T follicular helper cell (primary cell): ENCODE measurements around the gene HIVEP2.

Source experiments
- DNase-seq: peaks from one replicate; pipeline ENCODE4 v3.0.0-alpha.2; 2020; ENCODE audit warnings: low read depth

The HIVEP2 gene

DNA sequence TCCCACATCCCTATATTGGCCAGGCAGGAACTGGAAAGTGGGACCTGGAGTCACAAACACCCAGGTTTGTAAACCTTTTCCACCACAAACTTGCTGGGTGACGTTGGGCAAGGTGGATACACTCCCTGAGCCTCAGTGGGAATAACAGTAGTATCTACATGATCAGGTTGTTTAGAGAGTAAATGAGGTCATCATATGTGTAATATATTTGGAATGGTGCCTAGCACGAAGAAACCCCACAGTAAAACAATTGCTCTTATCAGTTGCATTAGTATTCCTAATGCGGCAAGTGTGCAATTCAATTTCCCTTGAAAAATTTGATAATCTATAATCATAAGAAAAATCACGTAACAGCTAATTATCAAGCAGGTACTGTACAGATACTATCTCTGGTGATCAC is 51.9 kb downstream of the HIVEP2 start:
- no peak for DNase-seq

DNA sequence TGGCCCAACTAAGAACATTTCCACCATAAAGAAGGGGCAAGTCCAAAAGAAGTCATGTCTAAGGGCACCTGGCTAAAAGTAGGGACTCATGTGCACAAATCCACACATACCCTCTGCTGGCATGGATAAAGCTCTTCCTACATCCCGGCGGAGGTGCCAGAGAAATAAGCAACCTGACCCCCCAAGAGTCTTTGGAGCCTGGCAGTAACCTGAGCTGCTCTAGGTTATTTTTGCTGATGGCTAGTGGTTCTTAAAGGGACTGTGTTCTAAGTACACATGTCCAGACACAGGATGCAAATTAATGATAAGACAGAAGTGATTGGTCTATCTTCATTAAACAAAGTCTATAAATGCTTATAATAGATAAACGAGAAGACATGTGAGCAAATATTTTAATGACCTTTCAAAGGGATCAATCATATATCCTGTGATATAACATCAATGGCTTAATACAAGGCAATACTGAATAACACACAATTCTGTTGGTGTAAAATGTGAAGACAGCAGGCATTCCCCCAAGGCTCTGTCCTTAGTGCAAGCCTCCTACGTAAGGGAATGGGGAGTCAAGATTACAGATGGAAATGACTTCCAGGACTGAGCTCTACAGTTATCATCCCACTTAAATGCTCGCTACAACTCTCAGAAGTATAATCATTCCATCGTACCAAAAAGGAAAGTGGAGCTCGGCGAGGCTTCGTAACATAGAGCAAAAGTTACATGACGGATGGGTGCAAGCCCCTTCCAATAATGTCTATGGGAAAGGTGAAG is 52.5 kb downstream of the HIVEP2 start:
- DNase-seq, result no peak

DNA sequence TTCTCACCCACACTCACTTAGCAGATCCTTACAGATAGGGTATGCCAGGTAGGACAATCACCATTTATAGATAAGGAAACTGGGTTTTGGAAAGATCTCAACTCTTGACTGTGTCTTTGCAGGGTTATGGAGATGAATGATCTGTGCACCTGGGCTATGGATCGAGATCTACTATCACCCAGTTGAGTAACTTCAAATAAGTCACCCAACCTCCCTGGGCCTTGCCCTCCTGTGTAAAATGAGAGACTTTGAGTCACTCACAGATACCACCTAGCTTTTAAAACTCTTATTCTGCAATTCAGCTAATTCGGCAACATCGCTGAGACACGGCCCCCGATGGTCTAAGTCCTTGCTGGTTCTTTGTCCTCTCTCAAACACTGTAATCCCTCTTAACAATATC is 53.5 kb downstream of the HIVEP2 start:
- DNase-seq, result no peak

DNA sequence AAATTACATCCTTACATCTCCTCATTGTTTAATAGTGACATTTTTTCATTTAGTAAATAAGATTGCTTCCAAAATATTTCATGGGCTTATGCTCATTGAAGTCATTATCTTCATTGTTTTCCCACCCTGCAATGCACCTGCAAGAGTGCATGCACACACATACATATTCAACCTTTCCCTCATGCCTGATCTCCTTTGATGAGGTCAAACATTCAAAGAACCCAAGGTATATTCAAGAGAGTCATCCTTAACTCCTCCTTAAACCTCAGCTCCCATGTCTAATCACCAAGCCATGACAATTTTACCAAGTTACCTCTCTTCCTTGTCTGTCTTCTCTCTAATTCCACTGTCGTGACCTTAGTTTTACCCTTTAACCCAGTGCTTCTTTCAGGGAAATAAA is 56.5 kb downstream of the HIVEP2 start:
- no peak for DNase-seq

DNA sequence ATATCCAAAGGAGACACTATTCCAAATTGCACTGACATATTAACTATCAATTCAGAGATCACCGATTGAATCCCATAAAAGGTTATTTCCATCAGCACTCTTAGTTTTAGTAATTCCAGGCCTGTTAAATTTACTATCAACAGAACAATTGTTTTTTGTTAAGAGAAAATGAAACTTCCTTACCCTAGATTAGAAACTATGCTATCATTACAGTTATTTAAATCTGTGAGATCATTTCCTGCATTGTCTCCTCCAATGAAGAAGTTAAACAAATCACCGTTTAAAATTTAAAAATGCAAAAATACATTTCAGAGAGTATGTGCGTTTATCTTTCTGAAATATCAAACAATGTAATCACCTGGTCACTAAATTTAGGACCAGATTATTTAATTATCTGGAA is 57.5 kb downstream of the HIVEP2 start:
- DNase-seq, result no peak

DNA sequence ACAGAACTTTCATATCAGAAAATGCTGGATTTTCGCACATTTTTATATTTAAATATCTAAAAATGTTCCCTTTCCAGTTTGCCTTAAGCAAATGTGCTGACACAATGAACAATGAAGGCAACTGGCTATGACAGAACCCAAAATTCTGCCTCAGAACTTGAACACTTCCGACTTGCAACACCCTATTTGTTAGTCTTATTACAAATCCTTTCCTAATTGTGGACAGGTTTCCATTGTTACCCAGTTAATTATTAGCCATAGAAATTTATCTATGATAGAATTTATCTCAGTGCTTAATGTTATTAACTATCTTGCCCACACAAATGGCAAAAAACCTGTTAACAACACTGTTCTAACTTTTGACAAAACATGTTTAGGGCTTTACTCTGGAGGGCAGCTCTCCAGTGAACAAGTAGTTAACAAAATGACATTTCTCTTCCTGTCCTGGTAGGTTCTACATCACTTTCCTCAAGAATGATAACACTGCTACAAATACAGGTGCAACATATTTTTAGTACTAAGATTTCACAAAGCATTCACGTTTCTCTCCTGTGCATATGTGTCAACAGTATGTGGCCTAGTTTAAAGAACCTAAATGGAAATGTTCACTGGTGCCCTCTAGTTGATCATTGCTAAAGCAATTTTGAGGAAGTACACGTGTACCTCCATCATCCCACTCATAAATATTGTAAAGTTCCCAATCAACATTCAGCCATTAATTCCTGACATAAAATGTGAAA is 58.4 kb downstream of the HIVEP2 start:
- no peak for DNase-seq

DNA sequence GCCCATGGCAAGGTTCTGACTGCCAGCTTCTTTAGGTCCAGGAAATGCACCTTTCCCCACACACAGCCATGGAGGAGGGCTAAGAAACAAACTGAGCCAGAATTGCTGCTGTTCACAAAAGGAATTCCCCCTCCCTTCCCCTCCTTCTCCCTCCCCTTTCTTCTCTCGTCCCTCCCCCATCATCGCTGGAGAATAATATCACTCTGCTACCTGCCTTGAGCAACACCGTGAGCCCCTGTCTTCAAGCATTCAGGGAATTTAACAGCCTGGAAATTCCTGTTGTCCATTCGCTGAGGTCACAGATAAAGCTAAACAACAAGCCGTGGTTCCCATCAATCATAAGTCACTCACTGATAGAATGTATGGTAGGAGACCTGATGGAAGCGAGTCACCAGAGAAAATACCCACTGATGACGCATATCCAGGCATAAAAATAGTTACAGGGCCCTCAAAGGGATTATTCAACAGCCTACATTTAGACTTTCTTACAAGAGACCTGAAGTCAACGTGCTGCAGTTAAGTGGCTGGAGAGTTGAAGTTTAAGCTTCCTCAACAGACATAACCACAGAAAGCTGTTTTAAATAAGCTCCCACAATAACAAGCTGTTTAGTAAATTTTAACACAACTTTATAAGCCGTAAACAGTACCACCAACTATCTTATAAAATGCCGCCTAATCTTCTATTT is 59.7 kb downstream of the HIVEP2 start:
- peak; percentile 49 for DNase-seq

DNA sequence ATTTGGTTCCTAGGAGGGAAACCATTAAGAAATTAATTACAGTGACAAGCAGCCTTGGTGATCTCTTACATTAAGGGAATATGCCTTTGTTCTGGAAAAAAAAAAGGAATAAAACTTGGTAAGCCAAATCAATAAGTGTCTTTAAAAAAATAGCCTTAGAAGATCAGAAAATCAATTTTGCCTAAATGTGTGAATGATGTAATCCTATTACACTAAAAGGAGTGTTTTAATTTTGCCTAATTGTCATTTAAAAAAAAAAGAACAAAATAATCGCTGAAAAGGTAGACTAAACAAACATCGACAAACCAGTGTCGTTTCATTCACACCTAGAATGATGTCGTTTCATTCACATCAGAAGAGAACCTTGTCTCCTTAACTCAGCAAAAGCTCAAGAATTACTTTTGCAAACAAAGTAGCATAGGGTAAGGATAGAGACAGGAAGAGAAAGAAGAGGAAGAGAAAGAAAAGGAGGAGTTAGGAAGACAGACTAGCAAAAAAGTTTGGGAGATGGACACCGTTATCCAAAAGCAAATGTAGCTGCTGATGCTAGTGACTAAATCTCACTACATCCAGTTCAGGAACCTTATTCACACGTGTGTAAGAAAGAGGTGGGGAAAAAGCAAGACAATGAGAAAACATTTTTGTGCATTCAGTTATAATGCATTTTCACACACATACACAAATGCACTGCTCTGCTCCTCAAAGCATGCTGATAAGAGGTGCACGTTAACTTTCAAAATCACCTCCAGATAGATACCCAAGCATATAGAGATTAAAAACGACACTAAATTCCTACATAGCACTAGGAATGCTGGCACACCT is 60.6 kb downstream of the HIVEP2 start:
- DNase-seq, result no peak

DNA sequence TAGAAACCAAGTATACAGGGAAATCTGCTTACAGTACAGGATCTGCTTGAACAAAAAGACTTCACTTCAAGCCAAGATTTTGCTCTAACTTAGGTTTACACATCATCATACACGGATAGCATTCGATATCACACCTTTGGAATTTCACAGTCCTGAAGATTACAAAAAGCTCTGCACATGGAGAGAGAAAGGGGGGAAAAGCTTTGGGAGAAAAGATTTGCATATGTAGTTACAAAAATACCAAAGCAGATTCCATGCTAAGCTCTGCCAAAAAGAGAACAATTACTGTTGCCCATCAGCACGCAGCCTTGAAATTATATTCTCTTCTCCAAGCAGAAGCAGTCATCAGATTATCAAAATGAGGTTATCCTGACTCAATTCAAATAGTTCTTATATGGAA is 62.0 kb downstream of the HIVEP2 start:
- DNase-seq, result no peak

DNA sequence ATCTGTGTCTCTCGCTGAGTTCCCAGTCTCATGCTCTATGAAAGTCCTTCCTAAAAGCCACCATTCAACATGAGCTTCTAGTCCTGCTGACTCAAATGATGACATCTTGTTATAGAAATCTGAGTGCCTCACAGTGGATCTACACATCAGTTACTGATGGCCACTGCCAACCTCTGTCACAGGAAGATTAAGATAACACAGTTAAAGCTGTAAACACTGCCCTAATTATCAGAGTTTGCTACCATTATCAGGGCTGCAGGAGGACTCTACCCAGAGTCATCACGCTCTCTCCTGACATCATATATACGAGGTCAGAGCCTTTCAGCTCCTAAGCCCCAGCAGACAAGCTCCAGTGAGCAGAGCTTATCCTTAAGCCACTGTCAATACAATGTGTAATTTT is 63.2 kb downstream of the HIVEP2 start:
- no peak for DNase-seq

DNA sequence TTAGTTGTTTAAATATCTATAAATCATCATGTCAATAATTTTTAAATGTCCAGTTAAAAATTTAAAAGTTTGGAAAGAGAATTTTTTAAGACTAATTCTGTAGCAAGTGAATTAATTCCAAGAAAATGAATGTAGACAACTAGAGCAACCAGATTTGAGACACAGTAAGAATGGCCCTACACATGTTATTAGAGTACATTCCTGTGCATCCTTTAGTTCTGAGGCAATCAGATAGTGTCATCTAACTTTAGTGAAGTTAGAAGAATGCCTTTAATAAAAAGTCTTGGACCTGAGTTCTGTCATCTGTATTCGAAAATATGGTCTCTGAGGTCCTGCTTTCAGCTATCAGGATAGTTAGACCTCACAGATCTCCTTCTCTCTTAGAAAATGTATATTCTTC is 63.7 kb downstream of the HIVEP2 start:
- DNase-seq, result no peak

DNA sequence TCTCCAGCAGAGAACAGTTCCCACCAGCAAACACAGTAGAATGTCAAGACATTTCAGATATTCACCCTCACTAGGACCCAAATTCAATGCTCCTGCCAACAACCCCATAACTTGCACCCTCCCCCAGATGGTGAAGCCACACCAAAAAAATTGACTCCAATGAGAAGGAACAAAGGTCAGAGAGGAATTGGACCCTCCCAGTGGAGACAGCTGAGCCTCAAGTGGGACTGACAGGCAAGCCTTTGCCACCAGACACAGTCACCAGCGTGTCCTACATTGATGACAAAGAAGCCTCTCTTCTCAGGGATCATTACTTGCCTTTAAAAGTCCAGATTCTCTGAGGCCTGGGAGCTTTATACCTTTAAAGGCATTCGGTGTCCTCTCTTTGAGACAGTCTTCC is 64.8 kb downstream of the HIVEP2 start:
- no peak for DNase-seq

DNA sequence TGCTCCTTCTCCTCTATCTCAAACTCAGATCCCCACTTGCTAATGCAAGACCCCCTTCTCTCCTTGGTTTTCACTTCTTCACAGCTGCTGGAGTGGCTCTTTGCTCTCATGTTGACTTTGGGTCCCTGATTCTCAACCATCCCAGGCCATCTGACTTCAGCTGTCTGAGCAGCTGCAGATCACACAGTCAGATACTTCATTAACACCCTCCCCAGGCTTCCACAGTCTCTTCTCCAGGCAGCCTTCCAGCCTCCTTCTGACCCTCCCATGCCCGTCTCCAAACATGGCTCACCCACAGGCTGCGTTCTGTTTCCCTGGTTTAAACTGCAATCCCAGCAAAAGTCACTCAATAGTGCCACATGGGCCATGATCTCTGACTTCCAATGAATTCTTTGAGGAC is 65.4 kb downstream of the HIVEP2 start:
- DNase-seq, result no peak

DNA sequence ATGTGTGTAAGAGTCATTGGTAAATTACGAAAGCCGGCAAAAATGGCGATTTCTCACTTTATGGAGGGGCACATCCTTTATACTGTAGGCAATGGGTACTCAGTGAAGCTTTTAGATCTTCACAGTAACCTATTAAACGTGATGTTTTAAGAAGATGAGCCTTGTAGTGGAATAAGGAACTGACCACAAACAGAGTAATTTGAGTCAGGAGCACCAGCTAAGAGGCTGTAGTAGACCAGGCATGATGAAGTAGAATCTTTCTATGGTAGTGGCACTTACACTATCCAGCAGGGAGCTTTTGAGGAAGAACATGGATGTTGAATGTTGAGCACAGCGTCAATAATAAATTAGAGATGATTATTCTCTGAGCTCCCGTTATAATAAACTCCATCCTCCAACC is 65.9 kb downstream of the HIVEP2 start:
- no peak for DNase-seq

DNA sequence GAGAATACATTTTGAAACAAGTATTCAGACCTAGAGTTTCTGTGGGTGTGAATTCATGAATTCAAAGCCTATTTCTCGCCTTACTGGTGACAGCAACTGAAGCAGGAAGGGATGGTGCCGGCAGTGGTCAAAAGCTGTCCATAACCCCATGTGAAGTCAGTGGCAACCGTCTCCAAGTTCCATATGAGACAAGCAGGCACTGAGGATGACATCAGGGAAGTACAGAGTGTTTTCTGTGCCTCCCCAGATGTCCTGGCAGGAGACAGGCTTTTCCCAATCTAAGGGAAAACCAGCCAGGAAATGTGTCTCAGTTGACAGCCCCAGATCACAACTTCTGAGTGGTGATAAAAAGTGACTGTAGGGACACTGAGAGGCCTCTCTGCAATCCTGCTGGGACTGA is 66.6 kb downstream of the HIVEP2 start:
- no peak for DNase-seq

DNA sequence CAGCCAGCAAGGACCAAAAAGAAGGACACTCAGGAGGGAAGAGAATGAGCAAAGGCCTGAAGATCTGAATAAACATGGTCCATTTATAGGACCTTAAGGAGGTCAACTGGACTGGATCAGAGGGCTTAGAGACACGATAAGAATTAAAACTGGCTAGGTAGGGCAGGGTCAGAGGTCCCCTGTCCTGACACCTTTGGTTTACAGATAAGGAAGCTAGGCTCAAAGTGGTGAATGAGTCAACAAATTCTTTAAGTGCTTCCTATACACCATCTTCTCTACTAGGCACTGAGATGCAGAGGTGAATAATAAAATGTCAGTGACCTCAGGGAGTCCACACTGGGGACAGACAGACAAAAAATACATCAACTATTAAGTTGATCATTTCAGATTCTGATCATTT is 70.3 kb downstream of the HIVEP2 start:
- no peak for DNase-seq

DNA sequence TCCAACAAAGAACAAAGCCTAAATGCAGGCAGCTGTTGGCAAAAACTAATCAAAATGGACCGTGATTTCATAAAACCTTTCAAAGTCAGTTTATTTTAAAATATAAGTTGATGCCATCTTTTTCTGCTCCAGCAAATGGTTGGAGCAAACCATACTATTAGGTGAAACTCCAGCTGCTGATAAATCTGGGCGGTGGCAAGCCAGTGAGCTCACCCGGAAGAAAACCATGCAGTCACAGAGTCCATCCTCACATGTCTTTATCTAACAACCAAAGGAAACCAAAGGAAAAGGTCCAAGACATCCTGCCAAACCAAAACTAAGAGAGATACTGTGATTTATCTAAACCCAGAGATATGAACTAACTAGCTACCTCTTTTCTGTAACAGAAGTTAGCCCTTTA is 72.6 kb downstream of the HIVEP2 start:
- DNase-seq, result no peak

DNA sequence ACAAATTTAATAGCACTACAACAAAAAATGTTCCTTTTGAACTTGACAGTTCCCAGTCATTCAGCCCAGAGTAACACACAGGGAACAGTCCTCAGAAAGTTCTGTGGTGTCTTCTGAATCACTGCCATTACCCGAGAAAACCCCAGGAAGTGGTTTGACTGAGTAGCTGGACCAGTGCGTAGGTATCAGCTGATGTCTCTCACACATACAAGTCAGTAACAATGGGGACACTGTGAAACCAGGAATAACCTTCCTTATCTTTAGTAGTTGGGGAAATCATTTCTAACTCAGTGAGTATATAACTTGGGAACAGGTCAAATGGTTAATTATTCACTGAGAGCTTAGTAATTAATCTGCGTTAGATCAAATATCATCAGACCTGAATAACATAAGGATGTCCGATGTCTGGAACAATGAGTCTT is 73.1 kb downstream of the HIVEP2 start:
- DNase-seq, result peak; percentile 48

DNA sequence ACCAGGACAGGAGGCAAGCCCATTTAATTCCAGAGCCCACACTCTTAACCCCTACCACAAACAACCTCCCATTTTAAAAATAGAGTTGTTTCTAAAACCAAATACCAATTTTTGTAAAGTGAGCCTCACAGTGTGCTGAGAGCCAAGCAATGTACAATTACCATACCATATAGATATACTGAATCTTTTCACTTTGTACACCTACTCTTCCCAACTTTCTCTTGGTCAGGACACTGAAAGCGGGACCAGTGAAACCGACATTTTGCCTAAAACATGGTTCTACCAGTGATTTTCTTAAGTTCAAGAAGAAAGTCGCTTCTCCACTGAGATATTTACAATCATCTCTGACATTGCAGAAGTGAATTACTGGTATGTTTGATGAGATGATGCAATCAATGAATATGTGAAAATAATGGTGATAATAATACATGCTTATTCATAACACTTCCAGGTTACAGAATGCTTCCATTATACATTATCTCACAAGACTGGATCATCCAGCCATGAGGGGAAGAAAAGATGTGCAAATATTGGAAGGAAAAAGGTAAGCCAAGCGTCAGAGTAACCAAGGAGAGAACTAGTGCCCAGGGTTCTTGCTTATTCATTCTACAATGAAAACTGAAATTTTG is 74.1 kb downstream of the HIVEP2 start:
- DNase-seq, result no peak

DNA sequence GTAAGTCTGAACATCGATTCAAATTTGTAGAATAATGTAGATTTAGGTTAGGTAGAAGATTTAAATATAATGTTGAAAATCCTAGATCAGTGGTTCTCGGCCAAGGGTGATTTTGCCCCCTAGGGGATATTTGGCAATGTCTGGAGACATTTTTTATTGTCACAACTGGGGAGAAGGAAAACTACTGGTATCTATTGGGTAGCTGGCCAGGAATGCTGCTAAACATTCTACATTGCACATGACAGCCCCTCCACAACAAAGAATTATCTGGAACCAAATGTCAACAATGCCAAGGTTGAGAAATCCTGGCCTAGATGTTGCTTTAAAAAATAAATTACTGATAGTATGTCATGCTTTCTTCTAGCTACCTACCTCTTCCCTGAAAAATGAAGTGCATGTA is 76.1 kb downstream of the HIVEP2 start:
- DNase-seq, result no peak

DNA sequence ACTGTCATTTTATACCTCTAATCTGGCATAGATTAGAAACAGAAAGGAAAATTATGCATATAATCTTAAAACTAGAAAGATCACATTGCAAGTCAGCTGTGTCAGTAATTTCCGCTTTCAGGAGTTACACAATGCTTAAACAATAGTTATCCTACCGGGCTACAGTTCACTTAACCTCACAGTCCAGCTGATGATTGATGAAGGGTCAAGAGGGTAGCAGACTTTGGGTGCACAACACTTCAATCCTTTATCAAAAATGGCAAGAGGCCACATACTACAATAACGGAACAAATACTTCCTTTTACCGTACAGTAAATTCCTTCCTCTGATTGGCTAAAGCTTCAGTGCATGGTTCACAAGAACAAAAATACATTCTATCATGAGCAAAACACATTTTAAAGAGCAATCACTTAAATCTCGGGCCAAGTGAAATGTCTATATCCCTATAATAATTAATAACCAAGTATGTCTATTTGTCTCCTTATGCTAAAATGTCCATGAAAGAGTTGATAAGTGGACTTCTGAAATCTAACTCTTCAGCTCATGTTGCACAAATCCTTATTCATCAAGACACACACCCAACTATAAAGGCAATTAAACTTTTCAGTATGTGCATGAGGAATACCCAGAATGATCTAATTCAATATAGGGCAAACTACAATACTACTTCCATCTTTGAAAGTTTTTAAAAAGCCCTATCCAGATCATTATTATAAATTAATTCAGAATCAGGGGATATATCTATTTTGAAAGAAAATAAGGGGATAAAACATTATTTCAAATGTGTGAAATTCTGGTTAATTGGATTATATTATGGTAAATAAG is 76.8 kb downstream of the HIVEP2 start:
- DNase-seq, result no peak
